WTC11 (cell line): ENCODE data around the gene SLC24A3. TPM values are rescaled to one million over a fixed set of nuclear protein-coding genes. Genes with fewer than 3 reads are reported as not detected.

Experiments
- ATAC-seq: fragments of 200-7000 bp; cut with Tn5 transposase; 2 replicates; pipeline ENCODE4 v1.10.0; 2021; ENCODE audit warnings: mild to moderate bottlenecking, moderate library complexity
- CTCF ChIA-PET: fragments of 300-600 bp; sonication (Branson Sonifier 250); formaldehyde crosslinking; loops from one replicate; lab custom pipeline; 2021; ENCODE audit warnings: antibody characterized with exemption; lab: Charles Lee
- POLR2A ChIA-PET: fragments of 350-600 bp; sonication (Branson Sonifier 250); formaldehyde crosslinking; loops from one replicate; lab custom pipeline; 2021; ENCODE audit warnings: antibody characterized with exemption; lab: Charles Lee
- DNase-seq: peaks from one replicate; pipeline ENCODE4 v3.0.0; 2021; ENCODE audit warnings: low spot score
- H3K27ac Mint-ChIP-seq: 2 replicates; pipeline ENCODE4 v1.8.0; 2021; ENCODE audit warnings: mixed read lengths
- H3K27me3 Mint-ChIP-seq: 2 replicates; pipeline ENCODE4 v1.8.0; 2021; ENCODE audit warnings: low read depth, mild to moderate bottlenecking, moderate library complexity, mixed read lengths
- H3K36me3 Mint-ChIP-seq: 2 replicates; pipeline ENCODE4 v1.8.0; 2021; ENCODE audit warnings: mixed read lengths
- H3K4me1 Mint-ChIP-seq: 2 replicates; pipeline ENCODE4 v1.8.0; 2022; ENCODE audit warnings: mixed read lengths
- H3K4me3 Mint-ChIP-seq: 2 replicates; pipeline ENCODE4 v1.8.0; 2021; ENCODE audit warnings: mild to moderate bottlenecking, moderate library complexity, mixed read lengths
- H3K9me3 Mint-ChIP-seq: 2 replicates; pipeline ENCODE4 v1.8.0; 2021; ENCODE audit warnings: mixed read lengths
- CREM ChIP-seq: sonication (generic); formaldehyde crosslinking; IDR thresholded peaks from 2 replicates; pipeline ENCODE4 v1.8.1; 2022; ENCODE audit warnings: mild to moderate bottlenecking, missing genetic modification reagents, moderate library complexity
- ESRRA ChIP-seq: sonication (generic); formaldehyde crosslinking; IDR thresholded peaks from 2 replicates; pipeline ENCODE4 v1.8.1; 2022; ENCODE audit warnings: mild to moderate bottlenecking, missing genetic modification reagents, borderline replicate concordance
- GRHL2 ChIP-seq: fragments of 250-450 bp; sonication (Bioruptor Pico); IDR thresholded peaks from 2 replicates; pipeline ENCODE4 v1.8.0; 2022; ENCODE audit warnings: mild to moderate bottlenecking, moderate library complexity; ENCODE audit not compliant: insufficient replicate concordance, severe bottlenecking
- HMGA2 ChIP-seq: fragments of 250-450 bp; sonication (Bioruptor Pico); IDR thresholded peaks from 2 replicates; pipeline ENCODE4 v1.4.0; 2021; ENCODE audit warnings: mild to moderate bottlenecking, moderate library complexity
- NFE2L1 ChIP-seq: sonication (generic); formaldehyde crosslinking; IDR thresholded peaks from 2 replicates; pipeline ENCODE4 v1.8.1; 2023; ENCODE audit warnings: missing genetic modification reagents
- NR3C1 ChIP-seq: sonication (generic); formaldehyde crosslinking; conservative IDR thresholded peaks from 2 replicates; pipeline ENCODE4 v1.8.1; 2023; ENCODE audit warnings: low read depth, mild to moderate bottlenecking, missing genetic modification reagents
- PRRX2 ChIP-seq: fragments of 250-450 bp; sonication (Bioruptor Pico); IDR thresholded peaks from 2 replicates; pipeline ENCODE4 v1.8.0; 2021; ENCODE audit warnings: mild to moderate bottlenecking
- RELA ChIP-seq: sonication (generic); formaldehyde crosslinking; IDR thresholded peaks from 2 replicates; pipeline ENCODE4 v1.8.1; 2022; ENCODE audit warnings: missing genetic modification reagents, mild to moderate bottlenecking, borderline replicate concordance
- SMAD3 ChIP-seq: sonication (generic); formaldehyde crosslinking; IDR thresholded peaks from 2 replicates; pipeline ENCODE4 v1.8.0; 2022; ENCODE audit warnings: missing genetic modification reagents, mild to moderate bottlenecking, borderline replicate concordance
- TP53 ChIP-seq: sonication (generic); formaldehyde crosslinking; IDR thresholded peaks from 2 replicates; pipeline ENCODE4 v1.8.1; 2023; ENCODE audit warnings: mild to moderate bottlenecking, missing genetic modification reagents
- ZNF138 ChIP-seq: sonication (generic); formaldehyde crosslinking; conservative IDR thresholded peaks from 2 replicates; pipeline ENCODE4 v1.8.1; 2022; ENCODE audit warnings: mild to moderate bottlenecking, moderate library complexity, missing genetic modification reagents
- ZNF219 ChIP-seq: sonication (generic); formaldehyde crosslinking; IDR thresholded peaks from 2 replicates; pipeline ENCODE4 v1.8.0; 2023; ENCODE audit warnings: missing genetic modification reagents, mild to moderate bottlenecking, borderline replicate concordance
- ZNF317 ChIP-seq: sonication (generic); formaldehyde crosslinking; IDR thresholded peaks from 2 replicates; pipeline ENCODE4 v1.8.1; 2023; ENCODE audit warnings: low read depth, mild to moderate bottlenecking, moderate library complexity, missing genetic modification reagents, borderline replicate concordance
- ZNF425 ChIP-seq: fragments of 250-450 bp; sonication (Bioruptor Pico); conservative IDR thresholded peaks from 2 replicates; pipeline ENCODE4 v1.9.0; 2021; ENCODE audit warnings: mild to moderate bottlenecking
- total RNA-seq: library from RNA; stranded (reverse); gene quantifications from 3 replicates; pipeline ENCODE4 v1.2.3, GENCODE V29; 2021
- TF ChIP-seq, protein P1 (sequence below): sonication (generic); formaldehyde crosslinking; IDR thresholded peaks from 2 replicates; pipeline ENCODE4 v1.8.0; 2022; ENCODE audit warnings: mild to moderate bottlenecking, missing genetic modification reagents
- TF ChIP-seq, protein P2 (sequence below): sonication (generic); formaldehyde crosslinking; IDR thresholded peaks from 2 replicates; pipeline ENCODE4 v1.8.0; 2023; ENCODE audit warnings: missing genetic modification reagents, mild to moderate bottlenecking, borderline replicate concordance
- TF ChIP-seq, protein P3 (sequence below): sonication (generic); formaldehyde crosslinking; IDR thresholded peaks from 2 replicates; pipeline ENCODE4 v1.8.0; 2022; ENCODE audit warnings: mild to moderate bottlenecking, missing genetic modification reagents
- TF ChIP-seq, protein P4 (sequence below): sonication (generic); formaldehyde crosslinking; conservative IDR thresholded peaks from 2 replicates; pipeline ENCODE4 v1.8.1; 2022; ENCODE audit warnings: mild to moderate bottlenecking, missing genetic modification reagents

SLC24A3 gene
- total RNA-seq, 1 experiment from 2014 or later = 5.7 TPM

GRCh38 chr20:19401096-19401495, 188.7 kb downstream of the SLC24A3 start:
- ChIA-PET POLR2A (no interaction called here), CTCF (no interaction called here)
- no peak for DNase-seq
- peaks cover 31% of the 10 kb centered on the region for H3K36me3 Mint-ChIP-seq
- TF ChIP-seq NR3C1 (CRISPR knock-in tag) = no peak
- TF ChIP-seq TP53 (CRISPR knock-in tag) = no peak
- H3K27me3 Mint-ChIP-seq = no peaks in the 10 kb centered on the region
- ATAC-seq = no peak
- peaks cover 16% of the 10 kb centered on the region for H3K4me1 Mint-ChIP-seq
- H3K27ac Mint-ChIP-seq = no peak overlapping the region
- peaks cover 37% of the 10 kb centered on the region for H3K9me3 Mint-ChIP-seq
- no peak overlapping the region for H3K4me3 Mint-ChIP-seq

DNA sequence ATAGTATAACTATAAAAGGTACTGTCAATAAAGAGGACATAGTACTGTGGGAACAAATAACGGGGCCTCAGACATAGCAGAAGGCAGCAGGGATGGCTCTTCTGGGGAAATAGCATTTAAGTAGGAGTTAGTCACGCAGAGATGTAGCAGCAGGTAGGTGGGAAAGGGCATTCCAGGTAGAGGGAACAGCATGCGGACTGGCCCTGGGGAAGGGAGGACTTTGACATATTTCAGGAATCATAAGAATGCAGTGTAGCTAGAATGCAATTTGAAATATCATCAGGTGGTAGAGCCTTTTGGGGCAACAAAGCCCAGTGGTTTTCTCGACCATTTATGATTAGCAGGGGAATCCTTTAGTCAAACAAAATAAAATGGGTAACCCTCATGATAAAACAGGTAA, 191.1 kb downstream of the SLC24A3 start:
- H3K27me3 Mint-ChIP-seq = no peaks in the 10 kb centered on the region; the same call in 1 of the 2 replicates
- H3K4me1 Mint-ChIP-seq = peaks cover 17% of the 10 kb centered on the region
- no peak overlapping the region for H3K4me3 Mint-ChIP-seq
- TF ChIP-seq SMAD3 (CRISPR knock-in tag) = no peak
- TF ChIP-seq ZNF138 (CRISPR knock-in tag) = no peak
- TF ChIP-seq, all 79 proteins: peak for 0
- ChIA-PET CTCF (no interaction called here), POLR2A (no interaction called here)
- peaks cover 15% of the 10 kb centered on the region for H3K9me3 Mint-ChIP-seq
- ATAC-seq (peak; percentile 60), DNase-seq (no peak)
- peaks cover 11% of the 10 kb centered on the region for H3K36me3 Mint-ChIP-seq
- H3K27ac Mint-ChIP-seq = no peak overlapping the region

GRCh38 chr20:19404826-19405225, 192.4 kb downstream of the SLC24A3 start:
- H3K9me3 Mint-ChIP-seq = peaks cover 11% of the 10 kb centered on the region
- H3K4me3 Mint-ChIP-seq = no peak overlapping the region
- H3K4me1 Mint-ChIP-seq = peaks cover 27% of the 10 kb centered on the region
- no peak for DNase-seq
- POLR2A ChIA-PET = no interaction called here
- TF ChIP-seq HMGA2 (CRISPR knock-in tag) (no peak), ZNF219 (CRISPR knock-in tag) (no peak), GRHL2 (no peak), NFE2L1 (CRISPR knock-in tag) (no peak), ZNF425 (CRISPR knock-in tag) (no peak)
- TF ChIP-seq, protein P1, sequence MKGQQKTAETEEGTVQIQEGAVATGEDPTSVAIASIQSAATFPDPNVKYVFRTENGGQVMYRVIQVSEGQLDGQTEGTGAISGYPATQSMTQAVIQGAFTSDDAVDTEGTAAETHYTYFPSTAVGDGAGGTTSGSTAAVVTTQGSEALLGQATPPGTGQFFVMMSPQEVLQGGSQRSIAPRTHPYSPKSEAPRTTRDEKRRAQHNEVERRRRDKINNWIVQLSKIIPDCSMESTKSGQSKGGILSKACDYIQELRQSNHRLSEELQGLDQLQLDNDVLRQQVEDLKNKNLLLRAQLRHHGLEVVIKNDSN (CRISPR knock-in tag) = no peak
- TF ChIP-seq, all 79 proteins: peak for 0
- CTCF ChIA-PET = no interaction called here
- Mint-ChIP-seq H3K27ac (no peak overlapping the region), H3K27me3 (no peaks in the 10 kb centered on the region; the same call in 1 of the 2 replicates), H3K36me3 (peaks cover 3% of the 10 kb centered on the region; the same call in 1 of the 2 replicates)
- no peak for ATAC-seq

GRCh38 chr20:19405958-19406357, 193.5 kb downstream of the SLC24A3 start:
- ATAC-seq (no peak), DNase-seq (no peak)
- H3K9me3 Mint-ChIP-seq = peaks cover 17% of the 10 kb centered on the region
- H3K36me3 Mint-ChIP-seq = peaks cover 3% of the 10 kb centered on the region; the same call in 1 of the 2 replicates
- CTCF ChIA-PET = no interaction called here
- no peak overlapping the region for H3K4me3 Mint-ChIP-seq
- H3K27me3 Mint-ChIP-seq = no peaks in the 10 kb centered on the region; the same call in 1 of the 2 replicates
- H3K4me1 Mint-ChIP-seq = peaks cover 32% of the 10 kb centered on the region
- POLR2A ChIA-PET = no interaction called here
- no peak overlapping the region for H3K27ac Mint-ChIP-seq
- TF ChIP-seq ESRRA (no peak), ZNF317 (CRISPR knock-in tag) (no peak), PRRX2 (CRISPR knock-in tag) (no peak), ZNF425 (CRISPR knock-in tag) (no peak), RELA (no peak), CREM (no peak)
- TF ChIP-seq, protein P2, sequence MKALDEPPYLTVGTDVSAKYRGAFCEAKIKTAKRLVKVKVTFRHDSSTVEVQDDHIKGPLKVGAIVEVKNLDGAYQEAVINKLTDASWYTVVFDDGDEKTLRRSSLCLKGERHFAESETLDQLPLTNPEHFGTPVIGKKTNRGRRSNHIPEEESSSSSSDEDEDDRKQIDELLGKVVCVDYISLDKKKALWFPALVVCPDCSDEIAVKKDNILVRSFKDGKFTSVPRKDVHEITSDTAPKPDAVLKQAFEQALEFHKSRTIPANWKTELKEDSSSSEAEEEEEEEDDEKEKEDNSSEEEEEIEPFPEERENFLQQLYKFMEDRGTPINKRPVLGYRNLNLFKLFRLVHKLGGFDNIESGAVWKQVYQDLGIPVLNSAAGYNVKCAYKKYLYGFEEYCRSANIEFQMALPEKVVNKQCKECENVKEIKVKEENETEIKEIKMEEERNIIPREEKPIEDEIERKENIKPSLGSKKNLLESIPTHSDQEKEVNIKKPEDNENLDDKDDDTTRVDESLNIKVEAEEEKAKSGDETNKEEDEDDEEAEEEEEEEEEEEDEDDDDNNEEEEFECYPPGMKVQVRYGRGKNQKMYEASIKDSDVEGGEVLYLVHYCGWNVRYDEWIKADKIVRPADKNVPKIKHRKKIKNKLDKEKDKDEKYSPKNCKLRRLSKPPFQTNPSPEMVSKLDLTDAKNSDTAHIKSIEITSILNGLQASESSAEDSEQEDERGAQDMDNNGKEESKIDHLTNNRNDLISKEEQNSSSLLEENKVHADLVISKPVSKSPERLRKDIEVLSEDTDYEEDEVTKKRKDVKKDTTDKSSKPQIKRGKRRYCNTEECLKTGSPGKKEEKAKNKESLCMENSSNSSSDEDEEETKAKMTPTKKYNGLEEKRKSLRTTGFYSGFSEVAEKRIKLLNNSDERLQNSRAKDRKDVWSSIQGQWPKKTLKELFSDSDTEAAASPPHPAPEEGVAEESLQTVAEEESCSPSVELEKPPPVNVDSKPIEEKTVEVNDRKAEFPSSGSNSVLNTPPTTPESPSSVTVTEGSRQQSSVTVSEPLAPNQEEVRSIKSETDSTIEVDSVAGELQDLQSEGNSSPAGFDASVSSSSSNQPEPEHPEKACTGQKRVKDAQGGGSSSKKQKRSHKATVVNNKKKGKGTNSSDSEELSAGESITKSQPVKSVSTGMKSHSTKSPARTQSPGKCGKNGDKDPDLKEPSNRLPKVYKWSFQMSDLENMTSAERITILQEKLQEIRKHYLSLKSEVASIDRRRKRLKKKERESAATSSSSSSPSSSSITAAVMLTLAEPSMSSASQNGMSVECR = no peak
- TF ChIP-seq, protein P3, sequence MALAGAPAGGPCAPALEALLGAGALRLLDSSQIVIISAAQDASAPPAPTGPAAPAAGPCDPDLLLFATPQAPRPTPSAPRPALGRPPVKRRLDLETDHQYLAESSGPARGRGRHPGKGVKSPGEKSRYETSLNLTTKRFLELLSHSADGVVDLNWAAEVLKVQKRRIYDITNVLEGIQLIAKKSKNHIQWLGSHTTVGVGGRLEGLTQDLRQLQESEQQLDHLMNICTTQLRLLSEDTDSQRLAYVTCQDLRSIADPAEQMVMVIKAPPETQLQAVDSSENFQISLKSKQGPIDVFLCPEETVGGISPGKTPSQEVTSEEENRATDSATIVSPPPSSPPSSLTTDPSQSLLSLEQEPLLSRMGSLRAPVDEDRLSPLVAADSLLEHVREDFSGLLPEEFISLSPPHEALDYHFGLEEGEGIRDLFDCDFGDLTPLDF (CRISPR knock-in tag) = no peak
- TF ChIP-seq, protein P4, sequence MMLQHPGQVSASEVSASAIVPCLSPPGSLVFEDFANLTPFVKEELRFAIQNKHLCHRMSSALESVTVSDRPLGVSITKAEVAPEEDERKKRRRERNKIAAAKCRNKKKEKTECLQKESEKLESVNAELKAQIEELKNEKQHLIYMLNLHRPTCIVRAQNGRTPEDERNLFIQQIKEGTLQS (CRISPR knock-in tag) = no peak
